DMS 273 (cell line): ENCODE data around the gene ZBTB16.
A peak's percentile ranks its signal among the peaks of the same experiment; 100 is the strongest.

Experiments
- DNase-seq: peaks from one replicate; lab custom pipeline; 2025; ENCODE audit not compliant: unreplicated experiment; lab: John Stamatoyannopoulos, UW

ZBTB16 gene

GRCh38 chr11:114291842-114292680 lies 232.6 kb downstream of the ZBTB16 start:
- DNase-seq = no peak

- DNase-seq = no peak
Observed at GRCh38 chr11:114293201-114293711, 233.7 kb downstream of the ZBTB16 start.

- DNase-seq = peak; percentile 51
Observed at GRCh38 chr11:114295676-114296604, 236.4 kb downstream of the ZBTB16 start, which contains the start of gene NNMT. Gene NNMT, plus strand, starts transcription at chr11:114296399. Its CDS starts 158 bp downstream, at chr11:114296557.

GRCh38 chr11:114296605-114297372 lies 237.3 kb downstream of the ZBTB16 start:
- peak; percentile 10 for DNase-seq

- DNase-seq = no peak
Observed at GRCh38 chr11:114297806-114298709, 238.5 kb downstream of the ZBTB16 start.

- DNase-seq = no peak
Observed at GRCh38 chr11:114298710-114299109, 239.2 kb downstream of the ZBTB16 start.
